ENCODE measurements around the gene ABCB9. TPM values are rescaled to one million over a fixed set of nuclear protein-coding genes. Genes with fewer than 3 reads are reported as not detected.

The ABCB9 gene
- total RNA-seq, 2 experiments from 2014 or later, result 4.3 to 4.9 TPM

DNA sequence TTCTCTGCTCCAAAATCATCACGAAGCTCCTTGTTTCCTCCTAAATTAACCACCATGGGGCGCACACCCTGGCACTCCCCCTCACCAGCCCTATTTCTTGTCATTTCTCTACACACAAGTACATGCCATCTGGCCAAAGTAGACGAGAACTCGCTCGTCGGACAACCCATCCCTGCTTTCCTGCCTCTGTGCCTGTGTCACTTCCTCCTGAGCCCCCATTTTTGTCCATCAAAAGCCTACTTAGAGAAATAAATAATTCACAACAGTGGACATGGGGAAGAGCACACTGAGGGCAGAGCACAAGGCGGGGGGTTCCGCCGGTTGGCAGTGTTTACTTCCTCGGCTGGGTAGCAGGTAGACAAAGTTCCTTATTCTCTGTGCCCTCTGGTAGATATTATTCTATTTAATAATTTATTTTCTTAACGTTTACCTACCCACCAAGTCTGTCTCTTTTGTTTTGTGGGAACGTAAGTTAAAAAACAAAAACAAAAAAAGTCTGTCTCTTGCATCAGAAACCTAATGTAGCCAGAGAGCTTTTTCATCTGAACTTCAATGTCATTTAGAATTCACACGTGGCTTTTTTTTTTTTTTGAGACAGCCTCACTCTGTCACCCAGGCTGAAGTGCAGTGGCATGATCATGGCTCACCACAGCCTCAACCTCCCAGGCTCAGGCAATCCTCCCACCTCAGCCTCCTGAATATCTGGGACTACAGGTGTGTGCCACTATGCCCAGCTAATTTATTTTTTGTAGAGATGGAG lies 76.3 kb downstream of the ABCB9 start:
- ChIA-PET CTCF (interaction anchor here (0.8 to 3.3 kb wide), 4 partner anchors 8 to 63 kb away, joined by 3 to 19 read pairs (median 9); no protein-coding TSS in a partner anchor), POLR2A (interaction anchor here (0.6 to 21.6 kb wide), 6 partner anchors 8 to 466 kb away, joined by 3 to 239 read pairs (median 8); partner anchors contain the start of gene VPS37B)
- peak; percentile 49 for DNase-seq
- peaks cover 94% of the 10 kb centered on the region for H3K4me1 Mint-ChIP-seq (ENCODE audit: low read depth)
- peak overlapping the region; percentile 48 for H3K4me3 Mint-ChIP-seq
- intact Hi-C loops (cut with micrococcal nuclease), result no loop called here
- no peaks in the 10 kb centered on the region for H3K9me3 Mint-ChIP-seq
- H3K36me3 Mint-ChIP-seq (ENCODE audit: low read depth), result peaks cover 14% of the 10 kb centered on the region
- peak overlapping the region; percentile 71 for H3K27ac Mint-ChIP-seq
- TF ChIP-seq, protein P1, sequence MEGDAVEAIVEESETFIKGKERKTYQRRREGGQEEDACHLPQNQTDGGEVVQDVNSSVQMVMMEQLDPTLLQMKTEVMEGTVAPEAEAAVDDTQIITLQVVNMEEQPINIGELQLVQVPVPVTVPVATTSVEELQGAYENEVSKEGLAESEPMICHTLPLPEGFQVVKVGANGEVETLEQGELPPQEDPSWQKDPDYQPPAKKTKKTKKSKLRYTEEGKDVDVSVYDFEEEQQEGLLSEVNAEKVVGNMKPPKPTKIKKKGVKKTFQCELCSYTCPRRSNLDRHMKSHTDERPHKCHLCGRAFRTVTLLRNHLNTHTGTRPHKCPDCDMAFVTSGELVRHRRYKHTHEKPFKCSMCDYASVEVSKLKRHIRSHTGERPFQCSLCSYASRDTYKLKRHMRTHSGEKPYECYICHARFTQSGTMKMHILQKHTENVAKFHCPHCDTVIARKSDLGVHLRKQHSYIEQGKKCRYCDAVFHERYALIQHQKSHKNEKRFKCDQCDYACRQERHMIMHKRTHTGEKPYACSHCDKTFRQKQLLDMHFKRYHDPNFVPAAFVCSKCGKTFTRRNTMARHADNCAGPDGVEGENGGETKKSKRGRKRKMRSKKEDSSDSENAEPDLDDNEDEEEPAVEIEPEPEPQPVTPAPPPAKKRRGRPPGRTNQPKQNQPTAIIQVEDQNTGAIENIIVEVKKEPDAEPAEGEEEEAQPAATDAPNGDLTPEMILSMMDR (IDR thresholded peaks at IDR 0.05), result no peak
- no peaks in the 10 kb centered on the region for H3K27me3 Mint-ChIP-seq
- ATAC-seq, result no peak

DNA sequence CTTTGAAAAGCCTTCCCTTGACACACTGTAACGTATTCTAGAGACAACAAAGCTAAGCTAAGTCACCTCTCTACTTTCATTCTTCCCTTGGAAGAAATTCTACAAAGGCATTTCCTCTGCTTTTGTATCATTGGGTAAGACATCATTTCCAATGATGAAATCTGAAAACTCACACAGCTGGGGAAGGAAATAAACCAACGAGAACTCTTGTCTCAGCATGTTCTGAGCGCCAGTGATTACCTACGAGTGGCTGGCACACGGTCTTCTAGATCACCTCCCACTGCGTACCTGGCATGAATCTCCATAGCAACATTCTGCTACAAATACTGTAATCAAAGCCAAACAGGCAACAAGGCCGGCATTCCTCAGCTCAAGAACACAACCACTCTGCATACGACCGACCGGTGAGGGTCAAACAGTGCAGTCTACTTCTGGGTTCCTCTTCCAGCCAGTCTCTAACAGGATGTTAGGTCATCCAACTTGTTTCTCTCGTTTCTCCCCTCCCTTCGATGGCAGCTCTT lies 78.0 kb downstream of the ABCB9 start:
- H3K4me3 Mint-ChIP-seq, result peak overlapping the region; percentile 69
- TF ChIP-seq, protein P1 (IDR thresholded peaks at IDR 0.05), result no peak
- peaks cover 2% of the 10 kb centered on the region for H3K9me3 Mint-ChIP-seq
- peaks cover 93% of the 10 kb centered on the region for H3K4me1 Mint-ChIP-seq (ENCODE audit: low read depth)
- intact Hi-C loops (cut with micrococcal nuclease), result no loop called here
- DNase-seq (peak; percentile 65), ATAC-seq (peak; percentile 55)
- H3K36me3 Mint-ChIP-seq (ENCODE audit: low read depth), result peaks cover 17% of the 10 kb centered on the region
- H3K27me3 Mint-ChIP-seq, result no peaks in the 10 kb centered on the region
- ChIA-PET CTCF (interaction anchor here (1.0 to 3.3 kb wide), 8 partner anchors 9 to 360 kb away, joined by 3 to 19 read pairs (median 5); no protein-coding TSS in a partner anchor), POLR2A (interaction anchor here (0.6 to 21.6 kb wide), 8 partner anchors 8 to 996 kb away, joined by 3 to 239 read pairs (median 5); partner anchors contain the start of gene VPS37B)
- H3K27ac Mint-ChIP-seq, result peak overlapping the region; percentile 93

DNA sequence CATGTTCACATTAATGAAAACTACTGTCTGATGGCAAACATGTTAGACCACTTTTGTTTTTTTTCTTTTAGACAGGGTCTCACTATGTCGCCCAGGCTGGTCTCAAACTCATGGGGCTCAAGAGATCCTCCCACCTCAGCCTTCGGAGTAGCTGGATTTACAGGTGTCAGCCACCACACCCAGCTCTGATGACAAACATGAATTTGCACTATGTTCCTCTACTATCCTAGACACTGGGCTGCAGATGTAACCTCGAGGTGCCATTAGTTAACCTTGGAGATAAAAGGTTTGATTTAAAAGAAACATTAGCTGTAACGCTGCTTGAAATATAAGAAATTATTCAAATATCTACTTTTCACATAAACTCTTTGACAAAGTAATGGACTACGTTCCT lies 78.4 kb downstream of the ABCB9 start:
- DNase-seq, result no peak
- H3K27ac Mint-ChIP-seq, result peak overlapping the region; percentile 93
- peak overlapping the region; percentile 69 for H3K4me3 Mint-ChIP-seq
- H3K9me3 Mint-ChIP-seq, result peaks cover 2% of the 10 kb centered on the region
- ChIA-PET POLR2A (interaction anchor here (0.6 to 21.6 kb wide), 7 partner anchors 8 to 996 kb away, joined by 3 to 239 read pairs (median 5); partner anchors contain the start of gene VPS37B), CTCF (interaction anchor here (1.3 to 3.3 kb wide), 7 partner anchors 8 to 361 kb away, joined by 3 to 19 read pairs (median 6); no protein-coding TSS in a partner anchor)
- H3K27me3 Mint-ChIP-seq, result no peaks in the 10 kb centered on the region
- ATAC-seq, result peak; percentile 10
- H3K4me1 Mint-ChIP-seq (ENCODE audit: low read depth), result peaks cover 94% of the 10 kb centered on the region
- H3K36me3 Mint-ChIP-seq (ENCODE audit: low read depth), result peaks cover 14% of the 10 kb centered on the region
- intact Hi-C loops (cut with micrococcal nuclease), result no loop called here
- TF ChIP-seq, protein P1 (IDR thresholded peaks at IDR 0.05), result no peak

DNA sequence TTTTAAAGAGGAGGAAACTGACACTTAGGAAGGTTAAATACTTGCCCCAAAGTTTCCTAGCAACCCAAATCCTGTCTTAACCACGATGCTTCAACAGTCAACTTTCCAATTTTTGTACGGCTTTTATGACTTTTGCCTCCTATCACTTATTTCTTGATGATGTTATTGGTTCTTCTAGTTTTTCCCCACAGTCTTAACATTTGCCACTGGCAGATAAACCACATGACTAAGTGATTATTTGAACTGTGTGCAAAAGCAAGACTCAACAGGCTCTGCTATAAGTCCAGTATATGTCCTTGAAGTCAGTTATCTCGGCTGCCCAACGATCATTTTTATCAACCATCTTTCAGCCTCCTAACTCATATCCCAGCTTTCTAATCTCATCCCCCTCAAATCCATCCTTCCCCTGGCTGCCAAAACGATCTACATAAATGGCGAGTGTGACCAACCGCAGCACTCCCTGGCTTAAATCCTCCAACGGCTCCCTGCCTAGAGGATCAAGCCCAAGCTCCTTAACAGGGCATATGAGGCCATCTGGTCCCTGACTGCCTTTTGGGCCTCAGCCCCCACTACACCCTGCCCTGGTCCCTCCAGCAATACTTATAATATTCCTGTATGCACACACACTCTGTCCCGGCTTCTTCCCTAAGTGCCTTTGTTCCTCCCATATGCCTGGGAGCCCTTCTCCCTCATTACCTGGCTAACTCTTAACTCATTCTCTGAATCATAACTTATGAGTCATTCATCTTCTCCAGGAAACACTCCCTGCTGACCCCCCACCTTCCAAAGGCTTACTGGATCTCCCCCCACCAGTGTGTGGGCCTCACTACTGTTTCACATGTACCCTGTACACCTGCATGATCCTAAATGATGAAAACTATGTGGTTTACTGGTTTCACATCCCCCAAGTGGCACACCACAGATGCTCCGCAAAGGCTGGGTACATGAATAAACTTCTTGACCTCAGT lies 79.1 kb downstream of the ABCB9 start:
- ChIA-PET POLR2A (interaction anchor here (0.6 to 21.6 kb wide), 4 partner anchors 9 to 923 kb away, joined by 3 to 239 read pairs (median 8); partner anchors contain the start of gene VPS37B), CTCF (interaction anchor here (1.8 to 3.3 kb wide), 4 partner anchors 8 to 27 kb away, joined by 6 to 19 read pairs (median 12); no protein-coding TSS in a partner anchor)
- TF ChIP-seq, protein P1 (IDR thresholded peaks at IDR 0.05), result no peak
- H3K4me1 Mint-ChIP-seq (ENCODE audit: low read depth), result peaks cover 94% of the 10 kb centered on the region
- ATAC-seq (peak; percentile 65), DNase-seq (peak; percentile 90)
- peak overlapping the region; percentile 93 for H3K27ac Mint-ChIP-seq
- H3K36me3 Mint-ChIP-seq (ENCODE audit: low read depth), result peaks cover 10% of the 10 kb centered on the region
- H3K9me3 Mint-ChIP-seq, result peaks cover 2% of the 10 kb centered on the region
- intact Hi-C loops (cut with micrococcal nuclease), result no loop called here
- H3K4me3 Mint-ChIP-seq, result peak overlapping the region; percentile 69
- no peaks in the 10 kb centered on the region for H3K27me3 Mint-ChIP-seq
